Ectodermal cell (in vitro differentiated cells): ENCODE measurements around the gene MT1G.
"Not testable (repeated sequence)": the region's sequence is repeated elsewhere in the genome, so short reads cannot be mapped to it uniquely, and the experiment has no call there.

Experiments used
- H3K27ac ChIP-seq: 2 replicates; pipeline ENCODE4 v1.7.0; 2013; ENCODE audit warnings: mild to moderate bottlenecking, low read depth, low read length; ENCODE audit not compliant: insufficient read depth, poor library complexity, severe bottlenecking
- H3K27me3 ChIP-seq: 2 replicates; pipeline ENCODE4 v1.7.0; 2013; ENCODE audit warnings: mild to moderate bottlenecking, low read length; ENCODE audit not compliant: insufficient read depth, control insufficient read depth, poor library complexity, severe bottlenecking
- H3K36me3 ChIP-seq: one replicate; pipeline ENCODE4 v1.7.0; 2013; ENCODE audit warnings: low read length; ENCODE audit not compliant: control insufficient read depth, insufficient read depth
- H3K4me1 ChIP-seq: one replicate; pipeline ENCODE4 v1.7.0; 2013; ENCODE audit warnings: low read length; ENCODE audit not compliant: control insufficient read depth, insufficient read depth
- H3K4me3 ChIP-seq: 2 replicates; pipeline ENCODE4 v1.7.0; 2013; ENCODE audit warnings: low read depth, low read length, control low read depth; ENCODE audit not compliant: insufficient read depth
- H3K9me3 ChIP-seq: 2 replicates; pipeline ENCODE4 v1.7.0; 2013; ENCODE audit warnings: mild to moderate bottlenecking, low read length, moderate library complexity; ENCODE audit not compliant: control insufficient read depth
- WGBS, 2 experiments: methylation state at CpG; one replicate each; pipeline ENCODE4 v1.1.7; 2013; ENCODE audit warnings: missing lambda C conversion rate in 2 of 2; 5-methylcytosine and 5-hydroxymethylcytosine counted together

Gene MT1G

GRCh38 chr16:56675685-56676210, 7.9 kb upstream of the MT1G start:
- H3K27me3 ChIP-seq, result peaks cover 79% of the 10 kb centered on the region
- WGBS, 2 experiments, result 11 to 16% methylated on average over 32 of the region's 32 CpGs
- no peaks in the 10 kb centered on the region for H3K9me3 ChIP-seq
- no peaks in the 10 kb centered on the region for H3K4me1 ChIP-seq
- no peak overlapping the region for H3K27ac ChIP-seq
- no peaks in the 10 kb centered on the region for H3K36me3 ChIP-seq
- peak overlapping the region; percentile 17 for H3K4me3 ChIP-seq

GRCh38 chr16:56674570-56674969, 6.7 kb upstream of the MT1G start:
- H3K4me3 ChIP-seq, H3K4me1 ChIP-seq, H3K36me3 ChIP-seq, H3K9me3 ChIP-seq, H3K27ac ChIP-seq: not testable (repeated sequence)
- WGBS, 2 experiments, result 74 to 76% methylated on average over 6 of the region's 6 CpGs
- peaks cover 85% of the 10 kb centered on the region for H3K27me3 ChIP-seq

- 40 to 41% methylated on average over 12 of the region's 12 CpGs for WGBS, 2 experiments
- Histone ChIP-seq H3K36me3 (no peaks in the 10 kb centered on the region), H3K27ac (no peak overlapping the region), H3K27me3 (peaks cover 92% of the 10 kb centered on the region), H3K9me3 (no peaks in the 10 kb centered on the region), H3K4me1 (no peaks in the 10 kb centered on the region), H3K4me3 (no peak overlapping the region)
These were observed 6.1 kb upstream of the MT1G start for GRCh38 chr16:56673921-56674320.

- H3K4me1 ChIP-seq, result no peaks in the 10 kb centered on the region
- WGBS, 2 experiments, result 87 to 91% methylated on average over 11 of the region's 11 CpGs
These were observed 5.1 kb upstream of the MT1G start for GRCh38 chr16:56672761-56673536.

GRCh38 chr16:56672171-56672570, 4.3 kb upstream of the MT1G start:
- peaks cover 100% of the 10 kb centered on the region for H3K27me3 ChIP-seq
- H3K9me3 ChIP-seq, H3K4me3 ChIP-seq, H3K27ac ChIP-seq, H3K4me1 ChIP-seq, H3K36me3 ChIP-seq: not testable (repeated sequence)
- 83 to 92% methylated on average over 3 of the region's 3 CpGs for WGBS, 2 experiments

More at GRCh38 chr16:56672761-56673536, 5.1 kb upstream of the MT1G start:
- Histone ChIP-seq H3K9me3 (no peaks in the 10 kb centered on the region), H3K36me3 (no peaks in the 10 kb centered on the region), H3K27ac (no peak overlapping the region), H3K4me3 (no peak overlapping the region), H3K27me3 (peaks cover 100% of the 10 kb centered on the region)

GRCh38 chr16:56671691-56672090, 3.8 kb upstream of the MT1G start:
- not testable (repeated sequence) for H3K4me1 ChIP-seq, H3K4me3 ChIP-seq, H3K27ac ChIP-seq, H3K9me3 ChIP-seq, H3K36me3 ChIP-seq
- 78 to 80% methylated on average over 1 of the region's 2 CpGs for WGBS, 2 experiments
- peaks cover 100% of the 10 kb centered on the region for H3K27me3 ChIP-seq

GRCh38 chr16:56670620-56670934, 2.7 kb upstream of the MT1G start:
- no peak overlapping the region for H3K27ac ChIP-seq
- H3K27me3 ChIP-seq, result peaks cover 100% of the 10 kb centered on the region
- H3K4me1 ChIP-seq, result no peaks in the 10 kb centered on the region
- WGBS, 2 experiments, result 46 to 69% methylated on average over 2 of the region's 2 CpGs
- no peak overlapping the region for H3K4me3 ChIP-seq
- no peaks in the 10 kb centered on the region for H3K36me3 ChIP-seq
- no peaks in the 10 kb centered on the region for H3K9me3 ChIP-seq

- Histone ChIP-seq H3K9me3 (no peaks in the 10 kb centered on the region), H3K27me3 (peaks cover 100% of the 10 kb centered on the region), H3K4me1 (no peaks in the 10 kb centered on the region), H3K27ac (no peak overlapping the region), H3K36me3 (no peaks in the 10 kb centered on the region), H3K4me3 (no peak overlapping the region)
- WGBS, 2 experiments, result 39% methylated on average over 19 of the region's 19 CpGs
These were observed 2.2 kb upstream of the MT1G start for GRCh38 chr16:56669840-56670619.

GRCh38 chr16:56669005-56669839, 1.4 kb upstream of the MT1G start, which contains the start of gene MT1H:
MT1H (plus strand) TSS chr16:56669814; CDS start chr16:56669885, 71 bp downstream.
- Histone ChIP-seq H3K27me3 (peaks cover 100% of the 10 kb centered on the region), H3K27ac (no peak within 1 kb of the TSS), H3K4me3 (no peak within 1 kb of the TSS), H3K4me1 (no peaks in the 10 kb centered on the region), H3K36me3 (no peaks in the 10 kb centered on the region), H3K9me3 (no peaks in the 10 kb centered on the region)
- WGBS, 2 experiments, result 24 to 25% methylated on average over 38 of the region's 38 CpGs
